ENCODE data around the gene ZNF417. TPM values are rescaled to one million over a fixed set of nuclear protein-coding genes. Genes with fewer than 3 reads are reported as not detected.

ZNF417 gene
- total and polyA plus RNA-seq, 4 donors = 2.0 to 23.5 (median 10.0) TPM

- Histone ChIP-seq H3K4me1 (ENCODE audit: control insufficient read depth in 1 of 2, insufficient read depth in 2 of 2, low read length in 2 of 2) (no peaks in the 10 kb centered on the region), H3K36me3 (ENCODE audit: control insufficient read depth in 1 of 2, insufficient read depth in 2 of 2, low read length in 1 of 2) (peaks cover 14 to 23% of the 10 kb centered on the region in 2 donors), H3K27ac (ENCODE audit: low read depth in 1 of 2, low read length in 2 of 2) (no peak overlapping the region), H3K27me3 (ENCODE audit: control insufficient read depth in 1 of 2, insufficient read depth in 2 of 2, low read length in 1 of 2) (no peaks in the 10 kb centered on the region), H3K9me3 (ENCODE audit: control insufficient read depth, low read length) (peaks cover 24% of the 10 kb centered on the region), H3K4me3 (ENCODE audit: low read length in 2 of 2) (no peak overlapping the region)
- ATAC-seq (ENCODE audit: low FRiP score) = no peak
- DNase-seq = no peak
- intact Hi-C loops (cut with DNase I) = no loop called here
- 67 to 80% methylated on average over 2 of the region's 2 CpGs for WGBS, 2 donors
Measured at GRCh38 chr19:57946316-57946715, 29.9 kb upstream of the ZNF417 start.

DNA sequence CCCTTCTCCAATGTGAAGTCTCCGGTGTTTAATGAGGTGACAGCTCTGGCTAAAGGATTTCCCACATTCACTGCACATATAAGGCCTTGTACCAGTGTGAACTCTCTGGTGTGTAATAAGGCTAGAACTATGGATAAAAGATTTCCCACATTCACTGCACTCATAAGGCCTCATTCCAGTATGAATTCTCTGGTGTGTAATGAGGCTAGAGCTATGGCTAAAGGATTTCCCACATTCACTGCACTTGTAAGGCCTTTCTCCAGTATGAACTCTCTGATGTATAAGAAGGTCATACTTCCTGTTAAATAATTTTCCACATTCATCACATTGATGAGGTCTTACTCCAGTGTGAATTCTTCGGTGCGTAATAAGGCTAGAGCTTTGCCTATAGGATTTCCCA, 25.2 kb upstream of the ZNF417 start:
- intact Hi-C loops (cut with DNase I) = no loop called here
- DNase-seq = no peak
- no peak overlapping the region for H3K4me3 ChIP-seq (ENCODE audit: low read length in 2 of 2)
- H3K27me3 ChIP-seq (ENCODE audit: control insufficient read depth in 1 of 2, insufficient read depth in 2 of 2, low read length in 1 of 2) = no peaks in the 10 kb centered on the region
- H3K9me3 ChIP-seq (ENCODE audit: control insufficient read depth, low read length) = peaks cover 35% of the 10 kb centered on the region
- peaks cover 19 to 28% of the 10 kb centered on the region in 2 donors for H3K36me3 ChIP-seq (ENCODE audit: control insufficient read depth in 1 of 2, insufficient read depth in 2 of 2, low read length in 1 of 2)
- WGBS, 2 donors = 96 to 100% methylated on average over 3 of the region's 3 CpGs
- H3K27ac ChIP-seq (ENCODE audit: low read depth in 1 of 2, low read length in 2 of 2) = no peak overlapping the region
- no peak for ATAC-seq (ENCODE audit: low FRiP score)
- no peaks in the 10 kb centered on the region for H3K4me1 ChIP-seq (ENCODE audit: control insufficient read depth in 1 of 2, insufficient read depth in 2 of 2, low read length in 2 of 2)

DNA sequence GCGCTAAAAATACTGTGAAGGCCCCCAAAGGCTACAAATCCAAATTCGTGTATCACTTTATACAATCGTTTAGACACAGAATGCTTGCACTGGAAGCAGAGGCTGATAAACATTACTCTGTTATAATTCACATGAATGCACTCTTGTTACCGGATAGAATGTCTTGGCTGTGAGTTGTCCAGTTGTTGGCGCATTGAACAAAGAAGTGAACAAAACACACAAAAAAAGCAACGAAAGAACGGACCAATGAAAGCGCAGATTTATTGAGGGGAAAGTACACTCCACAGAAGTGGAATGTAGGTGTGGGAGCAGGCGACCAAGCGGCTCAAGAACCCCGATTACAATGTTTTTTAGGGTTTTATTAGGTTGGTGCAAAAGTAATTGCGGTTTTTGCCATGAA, 19.3 kb upstream of the ZNF417 start:
- ATAC-seq (ENCODE audit: low FRiP score) (no peak), DNase-seq (no peak)
- WGBS, 2 donors = 87% methylated on average over 12 of the region's 12 CpGs
- H3K4me1 ChIP-seq (ENCODE audit: control insufficient read depth in 1 of 2, insufficient read depth in 2 of 2, low read length in 2 of 2) = no peaks in the 10 kb centered on the region
- peaks cover 15% of the 10 kb centered on the region for H3K9me3 ChIP-seq (ENCODE audit: control insufficient read depth, low read length)
- no peaks in the 10 kb centered on the region for H3K27me3 ChIP-seq (ENCODE audit: control insufficient read depth in 1 of 2, insufficient read depth in 2 of 2, low read length in 1 of 2)
- no peak overlapping the region for H3K27ac ChIP-seq (ENCODE audit: low read depth in 1 of 2, low read length in 2 of 2)
- H3K36me3 ChIP-seq (ENCODE audit: control insufficient read depth in 1 of 2, insufficient read depth in 2 of 2, low read length in 1 of 2) = no peaks in the 10 kb centered on the region
- H3K4me3 ChIP-seq (ENCODE audit: low read length in 2 of 2) = no peak overlapping the region
- intact Hi-C loops (cut with DNase I) = no loop called here

GRCh38 chr19:57934820-57935665, 18.7 kb upstream of the ZNF417 start, which contains the start of gene ZNF418:
Gene ZNF418, minus strand, starts transcription at chr19:57935402. Its CDS starts 1,580 bp downstream, at chr19:57933822.
- Histone ChIP-seq H3K4me1 (ENCODE audit: control insufficient read depth in 1 of 2, insufficient read depth in 2 of 2, low read length in 2 of 2) (no peaks in the 10 kb centered on the region), H3K4me3 (ENCODE audit: low read length in 2 of 2) (no peak within 1 kb of the TSS), H3K9me3 (ENCODE audit: control insufficient read depth, low read length) (peaks cover 21% of the 10 kb centered on the region), H3K27ac (ENCODE audit: low read depth in 1 of 2, low read length in 2 of 2) (no peak within 1 kb of the TSS), H3K27me3 (ENCODE audit: control insufficient read depth in 1 of 2, insufficient read depth in 2 of 2, low read length in 1 of 2) (no peaks in the 10 kb centered on the region), H3K36me3 (ENCODE audit: control insufficient read depth in 1 of 2, insufficient read depth in 2 of 2, low read length in 1 of 2) (peaks cover 0 to 2% of the 10 kb centered on the region in 2 donors)
- peak in 1 of 2 donors; percentile 51 for DNase-seq
- 1 to 2% methylated on average over 54 of the region's 54 CpGs for WGBS, 2 donors
- peak; percentile 89 for ATAC-seq (ENCODE audit: low FRiP score)
- intact Hi-C loops (cut with DNase I) = no loop called here

DNA sequence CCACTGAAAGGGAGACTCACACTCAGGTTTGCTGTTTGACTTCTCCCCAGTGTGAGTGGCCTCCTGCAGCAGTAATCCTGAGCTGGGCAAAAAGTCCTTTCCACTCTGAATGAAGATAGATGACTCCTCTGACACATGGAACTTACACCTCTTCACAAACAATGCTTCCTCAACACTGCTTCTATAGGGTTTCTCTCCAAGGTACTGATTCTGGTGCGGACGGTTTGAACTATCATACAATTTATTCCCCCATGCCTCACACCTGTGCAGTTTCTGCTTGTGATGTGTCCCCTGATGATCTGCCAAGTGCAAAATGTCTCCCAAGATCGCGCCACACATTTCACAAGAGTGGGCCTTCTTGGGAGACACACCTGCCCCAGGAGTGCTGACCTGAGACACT, 11.2 kb upstream of the ZNF417 start:
- Histone ChIP-seq H3K27ac (ENCODE audit: low read depth in 1 of 2, low read length in 2 of 2) (no peak overlapping the region), H3K36me3 (ENCODE audit: control insufficient read depth in 1 of 2, insufficient read depth in 2 of 2, low read length in 1 of 2) (peaks cover 0 to 7% of the 10 kb centered on the region in 2 donors), H3K9me3 (ENCODE audit: control insufficient read depth, low read length) (peaks cover 29% of the 10 kb centered on the region), H3K27me3 (ENCODE audit: control insufficient read depth in 1 of 2, insufficient read depth in 2 of 2, low read length in 1 of 2) (no peaks in the 10 kb centered on the region), H3K4me1 (ENCODE audit: control insufficient read depth in 1 of 2, insufficient read depth in 2 of 2, low read length in 2 of 2) (no peaks in the 10 kb centered on the region), H3K4me3 (ENCODE audit: low read length in 2 of 2) (no peak overlapping the region)
- WGBS, 2 donors = 96 to 100% methylated on average over 4 of the region's 4 CpGs
- intact Hi-C loops (cut with DNase I) = no loop called here
- no peak for ATAC-seq (ENCODE audit: low FRiP score)
- DNase-seq = no peak

- H3K27ac ChIP-seq (ENCODE audit: low read depth in 1 of 2, low read length in 2 of 2) = no peak overlapping the region
- no peaks in the 10 kb centered on the region for H3K27me3 ChIP-seq (ENCODE audit: control insufficient read depth in 1 of 2, insufficient read depth in 2 of 2, low read length in 1 of 2)
- no peak for ATAC-seq (ENCODE audit: low FRiP score)
- DNase-seq = no peak
- peaks cover 15 to 16% of the 10 kb centered on the region in 2 donors for H3K36me3 ChIP-seq (ENCODE audit: control insufficient read depth in 1 of 2, insufficient read depth in 2 of 2, low read length in 1 of 2)
- no peak overlapping the region for H3K4me3 ChIP-seq (ENCODE audit: low read length in 2 of 2)
- peaks cover 0 to 5% of the 10 kb centered on the region in 2 donors for H3K4me1 ChIP-seq (ENCODE audit: control insufficient read depth in 1 of 2, insufficient read depth in 2 of 2, low read length in 2 of 2)
- peaks cover 21% of the 10 kb centered on the region for H3K9me3 ChIP-seq (ENCODE audit: control insufficient read depth, low read length)
- 89 to 91% methylated on average over 3 of the region's 3 CpGs for WGBS, 2 donors
- intact Hi-C loops (cut with DNase I) = no loop called here
Measured at GRCh38 chr19:57914531-57914930, 1.9 kb downstream of the ZNF417 start.

GRCh38 chr19:57907394-57907793, 9.0 kb downstream of the ZNF417 start:
- Histone ChIP-seq H3K9me3 (ENCODE audit: control insufficient read depth, low read length) (peaks cover 21% of the 10 kb centered on the region), H3K27me3 (ENCODE audit: control insufficient read depth in 1 of 2, insufficient read depth in 2 of 2, low read length in 1 of 2) (no peaks in the 10 kb centered on the region), H3K4me1 (ENCODE audit: control insufficient read depth in 1 of 2, insufficient read depth in 2 of 2, low read length in 2 of 2) (no peaks in the 10 kb centered on the region), H3K4me3 (ENCODE audit: low read length in 2 of 2) (no peak overlapping the region), H3K27ac (ENCODE audit: low read depth in 1 of 2, low read length in 2 of 2) (no peak overlapping the region), H3K36me3 (ENCODE audit: control insufficient read depth in 1 of 2, insufficient read depth in 2 of 2, low read length in 1 of 2) (peaks cover 15 to 16% of the 10 kb centered on the region in 2 donors)
- no peak for DNase-seq
- no peak for ATAC-seq (ENCODE audit: low FRiP score)
- intact Hi-C loops (cut with DNase I) = no loop called here
- WGBS, 2 donors = 88 to 95% methylated on average over 3 of the region's 3 CpGs

DNA sequence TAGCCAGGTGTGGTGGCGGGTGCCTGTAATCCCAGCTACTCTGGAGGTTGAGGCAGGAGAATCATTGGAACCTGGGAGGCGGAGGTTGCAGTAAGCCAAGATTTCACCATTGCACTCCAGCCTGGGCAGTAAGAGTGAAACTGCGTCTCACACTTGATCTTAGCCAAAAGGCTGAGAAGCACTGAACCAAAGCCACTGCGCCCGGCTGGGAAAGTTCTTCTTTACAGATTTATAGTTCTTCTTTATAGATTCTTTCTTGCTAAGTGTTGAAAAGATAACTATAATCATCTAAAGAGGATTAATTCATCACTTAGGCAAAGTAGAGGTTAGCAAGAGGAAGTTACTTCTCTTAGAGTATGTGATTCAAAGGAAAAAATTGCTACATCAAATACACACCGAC, 11.1 kb downstream of the ZNF417 start:
- Histone ChIP-seq H3K27me3 (ENCODE audit: control insufficient read depth in 1 of 2, insufficient read depth in 2 of 2, low read length in 1 of 2) (no peaks in the 10 kb centered on the region), H3K27ac (ENCODE audit: low read depth in 1 of 2, low read length in 2 of 2) (no peak overlapping the region), H3K9me3 (ENCODE audit: control insufficient read depth, low read length) (peaks cover 16% of the 10 kb centered on the region), H3K4me1 (ENCODE audit: control insufficient read depth in 1 of 2, insufficient read depth in 2 of 2, low read length in 2 of 2) (no peaks in the 10 kb centered on the region), H3K36me3 (ENCODE audit: control insufficient read depth in 1 of 2, insufficient read depth in 2 of 2, low read length in 1 of 2) (peaks cover 1 to 3% of the 10 kb centered on the region in 2 donors), H3K4me3 (ENCODE audit: low read length in 2 of 2) (no peak overlapping the region)
- no peak for ATAC-seq (ENCODE audit: low FRiP score)
- DNase-seq = no peak
- intact Hi-C loops (cut with DNase I) = no loop called here
- WGBS, 2 donors = 91 to 92% methylated on average over 6 of the region's 6 CpGs

DNA sequence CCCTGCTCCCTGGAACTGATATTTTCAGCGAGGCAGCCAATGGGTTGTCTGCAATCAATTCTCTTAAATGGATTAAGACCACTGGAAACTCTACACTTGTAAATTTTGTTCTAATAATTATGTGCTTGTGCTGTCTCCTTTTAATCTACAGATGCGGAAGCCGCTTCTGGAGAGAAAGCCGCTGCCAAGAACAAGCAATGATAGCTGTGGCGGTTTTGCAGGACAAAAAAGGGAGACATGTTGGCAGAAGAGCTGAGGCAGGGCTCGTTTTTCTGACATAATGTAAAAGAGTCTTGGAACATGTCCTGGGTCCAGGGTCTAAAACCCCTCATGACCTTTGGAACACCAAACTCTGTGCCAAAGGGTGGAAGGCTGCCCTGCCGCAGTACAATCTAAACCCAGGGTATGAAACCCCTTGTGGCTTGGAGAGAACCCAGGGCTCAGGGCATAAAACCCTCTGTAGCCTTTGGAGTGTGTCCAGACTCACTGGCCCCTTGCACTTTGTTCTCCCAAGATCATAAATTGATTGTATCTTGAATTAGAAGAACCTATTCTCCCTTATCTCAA, 12.7 kb downstream of the ZNF417 start:
- Histone ChIP-seq H3K27me3 (ENCODE audit: control insufficient read depth in 1 of 2, insufficient read depth in 2 of 2, low read length in 1 of 2) (no peaks in the 10 kb centered on the region), H3K4me1 (ENCODE audit: control insufficient read depth in 1 of 2, insufficient read depth in 2 of 2, low read length in 2 of 2) (no peaks in the 10 kb centered on the region), H3K9me3 (ENCODE audit: control insufficient read depth, low read length) (peaks cover 13% of the 10 kb centered on the region), H3K4me3 (ENCODE audit: low read length in 2 of 2) (no peak overlapping the region), H3K27ac (ENCODE audit: low read depth in 1 of 2, low read length in 2 of 2) (no peak overlapping the region), H3K36me3 (ENCODE audit: control insufficient read depth in 1 of 2, insufficient read depth in 2 of 2, low read length in 1 of 2) (peaks cover 0 to 3% of the 10 kb centered on the region in 2 donors)
- intact Hi-C loops (cut with DNase I) = no loop called here
- DNase-seq = no peak
- 55 to 59% methylated on average over 7 of the region's 7 CpGs for WGBS, 2 donors
- no peak for ATAC-seq (ENCODE audit: low FRiP score)

All from aorta (tissue), 5 donors.